ENCODE data around the gene KDM4C. TPM values are rescaled to one million over a fixed set of nuclear protein-coding genes. Genes with fewer than 3 reads are reported as not detected.

Gene KDM4C
- total and polyA plus RNA-seq, 2 of the 4 experiments (the other 2 are of a cell fraction): 11.8 to 23.8 TPM

GRCh38 chr9:6965566-6965965, 207.8 kb downstream of the KDM4C start:
- no peak overlapping the region for H2BK120ac ChIP-seq (ENCODE audit: low read depth, low read length)
- no peak overlapping the region for H3K56ac ChIP-seq (ENCODE audit: extremely low read depth, insufficient read depth, low read length)
- no peaks in the 10 kb centered on the region for H3K4me1 ChIP-seq (ENCODE audit: control insufficient read depth, insufficient read depth, low read length)
- no peak for DNase-seq
- H4K91ac ChIP-seq (ENCODE audit: insufficient read depth, low read depth, low read length): no peak overlapping the region
- no peak overlapping the region for H2AFZ ChIP-seq (replicated peaks; ENCODE audit: low read length, poor library complexity)
- H4K5ac ChIP-seq (ENCODE audit: low read depth, low read length): no peak overlapping the region
- ChIA-PET POLR2A (ENCODE audit: unreplicated experiment) (no interaction called here), CTCF (no interaction called here)
- H3K14ac ChIP-seq (replicated peaks; ENCODE audit: low read depth, low read length): no peak overlapping the region
- no peak overlapping the region for H3K4me2 ChIP-seq (ENCODE audit: low read depth, low read length)
- in situ Hi-C loops (cut with MboI; ENCODE audit: low sequenced_read_pairs): no loop called here
- H3K9me1 ChIP-seq (ENCODE audit: insufficient read depth, low read length): peaks cover 3% of the 10 kb centered on the region
- no peaks in the 10 kb centered on the region for H3K9me3 ChIP-seq (ENCODE audit: control insufficient read depth, insufficient read depth, low read length)
- peaks cover 0 to 3% of the 10 kb centered on the region in 2 experiments; a peak in 2 of 4 replicates for H3K79me1 ChIP-seq (ENCODE audit: low read depth in 1 of 2, low read length in 2 of 2)
- no peaks in the 10 kb centered on the region for H3K36me3 ChIP-seq (ENCODE audit: control insufficient read depth, insufficient read depth, low read length)
- H2BK20ac ChIP-seq (ENCODE audit: low read depth, low read length): no peak overlapping the region
- TF ChIP-seq MAFK (IDR thresholded peaks at IDR 0.05; ENCODE audit: low read depth, low read length) (no peak), MAZ (IDR thresholded peaks at IDR 0.05; ENCODE audit: borderline replicate concordance, low read depth, low read length) (no peak), USF2 (IDR thresholded peaks at IDR 0.05; ENCODE audit: low read depth, low read length) (no peak), RAD21 (IDR thresholded peaks at IDR 0.05; ENCODE audit: low read length) (no peak), RFX5 (IDR thresholded peaks at IDR 0.05; ENCODE audit: low read depth, low read length) (no peak), POLR2A (IDR thresholded peaks at IDR 0.05; ENCODE audit: low read depth, low read length) (no peak), CEBPB (IDR thresholded peaks at IDR 0.05; ENCODE audit: low read depth, low read length) (no peak), MXI1 (IDR thresholded peaks at IDR 0.05; ENCODE audit: borderline replicate concordance, low read depth, low read length) (no peak), BHLHE40 (IDR thresholded peaks at IDR 0.05; ENCODE audit: low read depth, low read length) (no peak), CHD1 (IDR thresholded peaks at IDR 0.05; ENCODE audit: low read depth, low read length) (no peak), CTCF (conservative IDR thresholded peaks at IDR 0.05; ENCODE audit: low read depth, low read length) (no peak), NFE2L2 (IDR thresholded peaks at IDR 0.05; ENCODE audit: low read depth, low read length) (no peak)
- no peak overlapping the region for H3K4ac ChIP-seq (ENCODE audit: low read depth, low read length)
- no peak overlapping the region for H3K4me3 ChIP-seq (ENCODE audit: insufficient read depth, low read depth, low read length)
- H2BK5ac ChIP-seq (ENCODE audit: low read depth, low read length, poor library complexity, severe bottlenecking): no peak overlapping the region
- BruUV-seq (replicated peaks): no TSS peak
- intact Hi-C loops (cut with micrococcal nuclease): no loop called here
- no peak overlapping the region for H3K23ac ChIP-seq (ENCODE audit: low read depth, low read length)
- WGBS, 2 experiments (ENCODE audit: extremely low coverage in 2 of 2, insufficient read length in 1 of 2): 100% methylated on average over 1 of the region's 1 CpG; no CpG with 5 or more reads in 1 of the 2 experiments
- no peak overlapping the region for H4K8ac ChIP-seq (ENCODE audit: low read depth in 2 of 2, low read length in 2 of 2)
- dilution Hi-C loops (cut with HindIII; ENCODE audit: low sequenced_read_pairs, unreplicated experiment): no loop called here
- H3K27me3 ChIP-seq (ENCODE audit: control insufficient read depth, insufficient read depth, low read length): no peaks in the 10 kb centered on the region
- no peak overlapping the region for H2AK5ac ChIP-seq (ENCODE audit: low read depth, low read length)
- no peak overlapping the region for H3K18ac ChIP-seq (ENCODE audit: low read depth, low read length)
- H3K27ac ChIP-seq (ENCODE audit: insufficient read depth, low read length): no peak overlapping the region
- H4K20me1 ChIP-seq (ENCODE audit: insufficient read depth, low read length): no peaks in the 10 kb centered on the region
- H2AK9ac ChIP-seq (replicated peaks; ENCODE audit: low read depth, low read length, poor library complexity): no peak overlapping the region
- ATAC-seq (ENCODE audit: low read depth): no peak
- no peak overlapping the region for H3K9ac ChIP-seq (ENCODE audit: low read depth, low read length)
- no peak overlapping the region for H2BK15ac ChIP-seq (ENCODE audit: low read depth, low read length)
